SK-N-SH (cell line): ENCODE data around the gene TCEAL9. TPM values are rescaled to one million over a fixed set of nuclear protein-coding genes. Genes with fewer than 3 reads are reported as not detected.
A peak's percentile ranks its signal among the peaks of the same experiment; 100 is the strongest.

Experiments used
- CTCF ChIA-PET: fragments of 300-600, 350-600 bp; formaldehyde crosslinking; extraction: SDS; loops from one replicate; lab custom pipeline; 2021; lab: Yijun Ruan, JAX
- POLR2A ChIA-PET: fragments of 350-600 bp; sonication (Branson Sonifier 250); formaldehyde crosslinking; extraction: SDS; loops from one replicate; lab custom pipeline; 2020; ENCODE audit warnings: antibody characterized with exemption, inconsistent platforms; lab: Yijun Ruan, JAX
- DNase-seq: peaks from one replicate; pipeline ENCODE4 v3.0.0; 2012
- H2AFZ ChIP-seq: fragments of 200-600 bp; sonication (generic); 2 replicates; pipeline ENCODE4 v1.8.1; 2016; ENCODE audit warnings: antibody characterized with exemption, mild to moderate bottlenecking, low read depth
- H3F3A ChIP-seq: fragments of 200-600 bp; sonication (generic); replicated peaks from 2 replicates; pipeline ENCODE3; 2016; ENCODE audit warnings: antibody characterized with exemption, mild to moderate bottlenecking; ENCODE audit not compliant: insufficient read depth
- H3K27ac ChIP-seq, 2 experiments: fragments of 200-500 bp in 1 of 2; fragments of 200-600 bp in 1 of 2; sonication (Bioruptor generic) in 1 of 2; sonication (generic), shearing (Covaris generic) in 1 of 2; 2 replicates each; pipeline versions ENCODE4 v1.5.1 to v1.6.1; 2014 to 2016; ENCODE audit warnings: low read depth in 2 of 2, inconsistent platforms in 1 of 2, low read length in 1 of 2, mild to moderate bottlenecking in 1 of 2, mixed read lengths in 1 of 2
- H3K27me3 ChIP-seq: fragments of 200-600 bp; sonication (generic), shearing (Covaris generic); 2 replicates; pipeline ENCODE4 v1.6.1; 2016; ENCODE audit warnings: mixed run types; ENCODE audit not compliant: insufficient read depth
- H3K36me3 ChIP-seq, 2 experiments: fragments of 200-500 bp in 1 of 2; fragments of 200-600 bp in 1 of 2; sonication (Bioruptor generic) in 1 of 2; sonication (generic) in 1 of 2; replicated peaks in 1 of 2; 2 replicates each; pipeline versions ENCODE3 to v1.5.1; 2014 to 2016; ENCODE audit warnings: low read length in 1 of 2, mild to moderate bottlenecking in 1 of 2; ENCODE audit not compliant: insufficient read depth in 2 of 2, control insufficient read depth in 1 of 2
- H3K4me1 ChIP-seq, 2 experiments: fragments of 200-500 bp in 1 of 2; fragments of 200-600 bp in 1 of 2; sonication (Bioruptor generic) in 1 of 2; sonication (generic), shearing (Covaris generic) in 1 of 2; 2 replicates each; pipeline versions ENCODE4 v1.5.1 to v1.6.1; 2014 to 2016; ENCODE audit warnings: low read depth in 1 of 2, low read length in 1 of 2, mixed run types in 1 of 2; ENCODE audit not compliant: insufficient read depth in 2 of 2, control insufficient read depth in 1 of 2
- H3K4me2 ChIP-seq: fragments of 200-600 bp; sonication (generic), shearing (Covaris generic); 2 replicates; pipeline ENCODE4 v1.6.1; 2017; ENCODE audit warnings: mixed run types
- H3K4me3 ChIP-seq, 2 experiments: fragments of 200-500 bp in 1 of 2; fragments of 200-600 bp in 1 of 2; sonication (Bioruptor generic) in 1 of 2; sonication (generic), shearing (Covaris generic) in 1 of 2; 2 replicates each; pipeline versions ENCODE4 v1.5.1 to v1.8.1; 2014 to 2016; ENCODE audit warnings: low read depth in 2 of 2, inconsistent platforms in 1 of 2, low read length in 1 of 2, mild to moderate bottlenecking in 1 of 2, mixed read lengths in 1 of 2, moderate library complexity in 1 of 2
- H3K79me2 ChIP-seq: fragments of 200-600 bp; sonication (generic); 2 replicates; pipeline ENCODE4 v1.8.1; 2017; ENCODE audit warnings: mild to moderate bottlenecking; ENCODE audit not compliant: insufficient read depth
- H3K9ac ChIP-seq: fragments of 200-600 bp; sonication (generic); 2 replicates; pipeline ENCODE4 v1.6.1; 2017; ENCODE audit warnings: mixed run types
- H3K9me2 ChIP-seq: fragments of 200-600 bp; sonication (generic); 2 replicates; pipeline ENCODE4 v1.6.1; 2017; ENCODE audit warnings: mixed run types
- H3K9me3 ChIP-seq: fragments of 200-600 bp; sonication (generic); 2 replicates; pipeline ENCODE4 v1.6.1; 2017; ENCODE audit warnings: mixed run types, mild to moderate bottlenecking, moderate library complexity
- H4K20me1 ChIP-seq: fragments of 200-600 bp; sonication (generic); 2 replicates; pipeline ENCODE4 v1.6.1; 2017; ENCODE audit warnings: mild to moderate bottlenecking, mixed run types; ENCODE audit not compliant: insufficient read depth
- CHD2 ChIP-seq: fragments of 150-350 bp; IDR thresholded peaks from 2 replicates; pipeline ENCODE4 v1.6.1; 2018; ENCODE audit warnings: low read length; ENCODE audit not compliant: partially characterized antibody
- ELF1 ChIP-seq: IDR thresholded peaks from 2 replicates; pipeline ENCODE4 v1.4.0; 2012
- EP300 ChIP-seq, 2 experiments: IDR thresholded peaks; 2 replicates each; pipeline versions ENCODE4 v1.4.0 to v1.6.1; 2012; ENCODE audit warnings: borderline replicate concordance in 1 of 2, low read depth in 1 of 2, low read length in 1 of 2
- EZH2phosphoT487 ChIP-seq: fragments of 200-600 bp; sonication (generic); IDR thresholded peaks from 2 replicates; pipeline ENCODE4 v1.6.1; 2017; ENCODE audit warnings: low read depth, mixed run types, mild to moderate bottlenecking, antibody characterized with exemption, moderate library complexity, borderline replicate concordance
- FOSL2 ChIP-seq: IDR thresholded peaks from 2 replicates; pipeline ENCODE4 v1.4.0; 2012; ENCODE audit warnings: low read depth, mild to moderate bottlenecking, moderate library complexity, borderline replicate concordance
- GATA2 ChIP-seq: sonication (generic); formaldehyde crosslinking; IDR thresholded peaks from 2 replicates; pipeline ENCODE4 v1.5.0; 2020; ENCODE audit warnings: mild to moderate bottlenecking, missing genetic modification reagents
- JUND ChIP-seq: IDR thresholded peaks from 2 replicates; pipeline ENCODE4 v1.4.0; 2012
- MAX ChIP-seq: IDR thresholded peaks from 2 replicates; pipeline ENCODE4 v1.4.0; 2012; ENCODE audit warnings: low read depth
- MEF2A ChIP-seq: IDR thresholded peaks from 2 replicates; pipeline ENCODE4 v1.4.0; 2012; ENCODE audit warnings: low read depth, borderline replicate concordance
- MXI1 ChIP-seq: IDR thresholded peaks from 2 replicates; pipeline ENCODE4 v1.6.1; 2012; ENCODE audit warnings: mild to moderate bottlenecking, low read depth, low read length, improper control_type of control experiment
- NRF1 ChIP-seq: IDR thresholded peaks from 2 replicates; pipeline ENCODE4 v1.6.1; 2012; ENCODE audit warnings: low read depth, mild to moderate bottlenecking, low read length
- PBX3 ChIP-seq: IDR thresholded peaks from 2 replicates; pipeline ENCODE4; 2012
- POLR2AphosphoS5 ChIP-seq: IDR thresholded peaks from 2 replicates; pipeline ENCODE4 v1.6.1; 2012; ENCODE audit warnings: low read depth, low read length
- RAD21 ChIP-seq: IDR thresholded peaks from 2 replicates; pipeline ENCODE4 v1.6.1; 2012; ENCODE audit warnings: mild to moderate bottlenecking, low read length
- RCOR1 ChIP-seq: fragments of 150-350 bp; IDR thresholded peaks from 2 replicates; pipeline ENCODE4 v1.6.1; 2017; ENCODE audit warnings: antibody characterized with exemption, low read length
- SIN3A ChIP-seq: IDR thresholded peaks from 2 replicates; pipeline ENCODE4 v1.6.1; 2012; ENCODE audit warnings: low read depth, mild to moderate bottlenecking, low read length, moderate library complexity, borderline replicate concordance
- TEAD4 ChIP-seq: IDR thresholded peaks from 2 replicates; pipeline ENCODE4 v1.4.0; 2012; ENCODE audit warnings: mild to moderate bottlenecking, borderline replicate concordance; ENCODE audit not compliant: insufficient read depth
- WGBS: methylation state at CpG from one replicate; pipeline ENCODE4 v1.1.6; 2017; ENCODE audit warnings: low lambda C conversion rate; 5-methylcytosine and 5-hydroxymethylcytosine counted together
- polyA plus RNA-seq, 3 experiments: library from polyadenylated mRNA; depleted of rRNA; stranded (reverse); fragments of >200 nt; gene quantifications; 2 replicates each; pipeline ENCODE4 v1.2.3, GENCODE V29; 2012

The TCEAL9 gene
- polyA plus RNA-seq, 1 of the 3 experiments (the other 2 are of a cell fraction), result 27.7 TPM

GRCh38 chrX:103396186-103396585, 39.9 kb downstream of the TCEAL9 start:
- peak overlapping the region; percentile 56; the same call in 1 of the 2 replicates for H2AFZ ChIP-seq
- H3K27ac ChIP-seq, result peak overlapping the region in 1 of 2 experiments; percentile 61; a peak in 2 of 4 replicates
- no peak for DNase-seq
- peaks cover 4% of the 10 kb centered on the region for H3F3A ChIP-seq
- no peaks in the 10 kb centered on the region for H4K20me1 ChIP-seq
- no peak overlapping the region for H3K4me3 ChIP-seq
- no peak overlapping the region for H3K4me2 ChIP-seq
- no peaks in the 10 kb centered on the region; the same call in 1 of the 2 replicates for H3K27me3 ChIP-seq
- WGBS, result 26% methylated on average over 5 of the region's 5 CpGs
- no peaks in the 10 kb centered on the region for H3K4me1 ChIP-seq
- no peaks in the 10 kb centered on the region for H3K36me3 ChIP-seq
- H3K9me3 ChIP-seq, result no peaks in the 10 kb centered on the region
- ChIA-PET POLR2A (no interaction called here), CTCF (no interaction called here)
- H3K9me2 ChIP-seq, result no peaks in the 10 kb centered on the region
- TF ChIP-seq NRF1 (no peak), EZH2phosphoT487 (no peak), CHD2 (no peak), TEAD4 (no peak), FOSL2 (no peak; the same call in 1 of the 2 replicates), SIN3A (no peak), JUND (no peak), EP300 (IDR thresholded peaks at IDR 0.05; ENCODE audit: borderline replicate concordance in 1 of 2, low read depth in 1 of 2, low read length in 1 of 2) (no peak), POLR2AphosphoS5 (no peak), RAD21 (no peak), PBX3 (no peak)
- H3K9ac ChIP-seq, result no peak overlapping the region
- H3K79me2 ChIP-seq, result no peaks in the 10 kb centered on the region

GRCh38 chrX:103396660-103397059, 40.4 kb downstream of the TCEAL9 start:
- Histone ChIP-seq H3K4me2 (no peak overlapping the region), H3K4me3 (no peak overlapping the region), H3K36me3 (no peaks in the 10 kb centered on the region), H3K27me3 (no peaks in the 10 kb centered on the region; the same call in 1 of the 2 replicates), H2AFZ (peak overlapping the region; percentile 56; the same call in 1 of the 2 replicates), H3K79me2 (no peaks in the 10 kb centered on the region), H3K9me2 (no peaks in the 10 kb centered on the region), H3K27ac (peak overlapping the region in 1 of 2 experiments; percentile 61; a peak in 2 of 4 replicates), H3K9me3 (no peaks in the 10 kb centered on the region), H3F3A (peaks cover 4% of the 10 kb centered on the region), H3K9ac (no peak overlapping the region), H4K20me1 (no peaks in the 10 kb centered on the region), H3K4me1 (no peaks in the 10 kb centered on the region)
- 18% methylated on average over 1 of the region's 2 CpGs for WGBS
- ChIA-PET POLR2A (no interaction called here), CTCF (no interaction called here)
- no peak for TF ChIP-seq ELF1
- no peak for TF ChIP-seq SIN3A
- TF ChIP-seq RCOR1, result no peak
- TF ChIP-seq MXI1, result no peak
- TF ChIP-seq MAX, result no peak
- no peak for TF ChIP-seq MEF2A
- TF ChIP-seq GATA2 (CRISPR knock-in tag), result no peak
- no peak for DNase-seq
